ENCODE results near the gene VPS37C.

Gene VPS37C

GRCh38 chr11:61126256-61126655, 35.0 kb downstream of the VPS37C start:
- H3K4me1 ChIP-seq (ENCODE audit: low read length): peaks cover 8% of the 10 kb centered on the region; the same call in 1 of the 2 replicates

DNA sequence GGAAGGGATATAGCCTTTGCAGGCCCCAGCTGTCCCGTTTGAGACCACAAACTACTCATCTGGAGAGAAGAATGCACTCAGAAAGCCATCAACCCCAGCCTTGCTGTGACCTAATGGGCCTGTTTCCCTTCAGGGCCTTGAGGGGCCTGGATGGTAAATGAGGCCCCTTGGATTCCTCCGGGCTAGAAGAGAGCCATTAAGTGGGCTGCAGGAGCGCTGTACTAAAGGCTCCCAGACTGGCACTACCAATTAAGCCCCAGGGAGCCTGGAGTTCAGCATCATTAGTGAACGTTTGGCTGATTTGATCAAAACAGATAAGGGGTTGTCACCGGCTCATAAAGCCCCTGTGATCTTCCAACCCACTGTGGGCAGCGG, 35.9 kb downstream of the VPS37C start:
- H3K9me3 ChIP-seq (replicated peaks; ENCODE audit: insufficient read depth, low read length): no peaks in the 10 kb centered on the region
- H3K4me3 ChIP-seq (ENCODE audit: low read length): no peak overlapping the region
- H3K9ac ChIP-seq (ENCODE audit: low read length): no peak overlapping the region
- H3K79me2 ChIP-seq (ENCODE audit: low read length): no peaks in the 10 kb centered on the region
- no peaks in the 10 kb centered on the region for H3K9me2 ChIP-seq (replicated peaks; ENCODE audit: insufficient read depth, low read length)
- H2AFZ ChIP-seq (ENCODE audit: low read length): no peak overlapping the region
- H3K36me3 ChIP-seq (replicated peaks; ENCODE audit: insufficient read depth, low read length): no peaks in the 10 kb centered on the region
- no peak overlapping the region for H3K4me2 ChIP-seq (ENCODE audit: low read depth, low read length)
- H3K27ac ChIP-seq (ENCODE audit: low read length): no peak overlapping the region
- no peaks in the 10 kb centered on the region for H4K20me1 ChIP-seq (ENCODE audit: insufficient read depth, low read length)
- H3K4me1 ChIP-seq (ENCODE audit: low read length): peaks cover 8% of the 10 kb centered on the region; the same call in 1 of the 2 replicates
- no peak for DNase-seq
- no peaks in the 10 kb centered on the region for H3F3A ChIP-seq (ENCODE audit: insufficient read depth, low read length)
- TF ChIP-seq EZH2phosphoT487 (IDR thresholded peaks at IDR 0.05; ENCODE audit: low read length) (no peak), EZH2 (optimal IDR thresholded peaks at IDR 0.05; ENCODE audit: low read depth, low read length) (no peak)
- TF ChIP-seq, protein P1, sequence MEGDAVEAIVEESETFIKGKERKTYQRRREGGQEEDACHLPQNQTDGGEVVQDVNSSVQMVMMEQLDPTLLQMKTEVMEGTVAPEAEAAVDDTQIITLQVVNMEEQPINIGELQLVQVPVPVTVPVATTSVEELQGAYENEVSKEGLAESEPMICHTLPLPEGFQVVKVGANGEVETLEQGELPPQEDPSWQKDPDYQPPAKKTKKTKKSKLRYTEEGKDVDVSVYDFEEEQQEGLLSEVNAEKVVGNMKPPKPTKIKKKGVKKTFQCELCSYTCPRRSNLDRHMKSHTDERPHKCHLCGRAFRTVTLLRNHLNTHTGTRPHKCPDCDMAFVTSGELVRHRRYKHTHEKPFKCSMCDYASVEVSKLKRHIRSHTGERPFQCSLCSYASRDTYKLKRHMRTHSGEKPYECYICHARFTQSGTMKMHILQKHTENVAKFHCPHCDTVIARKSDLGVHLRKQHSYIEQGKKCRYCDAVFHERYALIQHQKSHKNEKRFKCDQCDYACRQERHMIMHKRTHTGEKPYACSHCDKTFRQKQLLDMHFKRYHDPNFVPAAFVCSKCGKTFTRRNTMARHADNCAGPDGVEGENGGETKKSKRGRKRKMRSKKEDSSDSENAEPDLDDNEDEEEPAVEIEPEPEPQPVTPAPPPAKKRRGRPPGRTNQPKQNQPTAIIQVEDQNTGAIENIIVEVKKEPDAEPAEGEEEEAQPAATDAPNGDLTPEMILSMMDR (IDR thresholded peaks at IDR 0.05; ENCODE audit: low read length): no peak
- no peaks in the 10 kb centered on the region for H3K27me3 ChIP-seq (replicated peaks; ENCODE audit: insufficient read depth, low read length)

More at GRCh38 chr11:61126256-61126655, 35.0 kb downstream of the VPS37C start:
- Histone ChIP-seq H3K4me3 (ENCODE audit: low read length) (no peak overlapping the region), H3K9me2 (replicated peaks; ENCODE audit: insufficient read depth, low read length) (no peaks in the 10 kb centered on the region), H3K27me3 (replicated peaks; ENCODE audit: insufficient read depth, low read length) (no peaks in the 10 kb centered on the region), H4K20me1 (ENCODE audit: insufficient read depth, low read length) (no peaks in the 10 kb centered on the region), H3K79me2 (ENCODE audit: low read length) (no peaks in the 10 kb centered on the region), H3K9ac (ENCODE audit: low read length) (no peak overlapping the region), H3K4me2 (ENCODE audit: low read depth, low read length) (no peak overlapping the region), H3K9me3 (replicated peaks; ENCODE audit: insufficient read depth, low read length) (no peaks in the 10 kb centered on the region), H3F3A (ENCODE audit: insufficient read depth, low read length) (no peaks in the 10 kb centered on the region), H2AFZ (ENCODE audit: low read length) (no peak overlapping the region), H3K36me3 (replicated peaks; ENCODE audit: insufficient read depth, low read length) (no peaks in the 10 kb centered on the region), H3K27ac (ENCODE audit: low read length) (no peak overlapping the region)
- no peak for DNase-seq
- TF ChIP-seq EZH2 (optimal IDR thresholded peaks at IDR 0.05; ENCODE audit: low read depth, low read length): no peak
- TF ChIP-seq, protein P1 (IDR thresholded peaks at IDR 0.05; ENCODE audit: low read length): no peak
- no peak for TF ChIP-seq EZH2phosphoT487 (IDR thresholded peaks at IDR 0.05; ENCODE audit: low read length)

DNA sequence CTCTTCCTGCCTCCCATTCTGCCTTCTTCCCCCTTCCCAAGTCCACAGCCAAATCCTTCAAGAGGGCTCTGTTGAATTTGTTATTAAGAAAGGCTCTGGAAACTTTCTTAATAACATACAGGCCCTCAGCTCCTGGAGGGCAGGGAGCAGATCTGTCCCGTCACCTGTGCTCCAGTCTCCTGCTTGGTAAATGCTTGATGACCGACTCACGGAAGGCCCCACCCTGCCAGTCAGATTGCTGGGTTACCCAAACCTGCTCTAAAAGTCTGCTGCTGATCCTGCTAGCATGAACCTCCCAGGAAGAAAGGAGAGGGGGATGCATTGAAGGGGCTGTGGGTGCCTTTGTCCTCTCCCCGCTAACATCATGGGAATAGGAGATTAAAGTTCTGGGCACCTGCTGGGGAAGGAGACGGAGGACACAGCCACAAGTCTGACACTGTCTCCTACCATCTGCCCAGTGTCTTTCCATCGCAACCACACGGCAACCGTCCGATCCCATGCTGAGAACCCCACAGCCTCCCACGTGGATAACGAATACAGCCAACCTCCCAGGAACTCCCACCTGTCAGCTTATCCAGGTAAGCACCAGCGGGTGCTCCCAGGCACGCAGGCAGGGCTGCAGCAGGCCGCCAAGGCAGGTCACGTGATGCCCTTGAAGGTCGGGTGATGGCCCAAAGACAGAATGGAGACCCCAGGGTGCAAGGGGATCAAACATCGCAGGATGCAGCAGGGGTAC, 36.5 kb downstream of the VPS37C start:
- Histone ChIP-seq H3K27ac (ENCODE audit: low read length) (no peak overlapping the region), H3K9me3 (replicated peaks; ENCODE audit: insufficient read depth, low read length) (no peaks in the 10 kb centered on the region), H3K79me2 (ENCODE audit: low read length) (no peaks in the 10 kb centered on the region), H3F3A (ENCODE audit: insufficient read depth, low read length) (no peaks in the 10 kb centered on the region), H3K9ac (ENCODE audit: low read length) (no peak overlapping the region), H3K9me2 (replicated peaks; ENCODE audit: insufficient read depth, low read length) (no peaks in the 10 kb centered on the region), H4K20me1 (ENCODE audit: insufficient read depth, low read length) (no peaks in the 10 kb centered on the region), H3K4me1 (ENCODE audit: low read length) (peaks cover 4% of the 10 kb centered on the region; the same call in 1 of the 2 replicates), H2AFZ (ENCODE audit: low read length) (no peak overlapping the region), H3K27me3 (replicated peaks; ENCODE audit: insufficient read depth, low read length) (no peaks in the 10 kb centered on the region), H3K4me2 (ENCODE audit: low read depth, low read length) (no peak overlapping the region), H3K36me3 (replicated peaks; ENCODE audit: insufficient read depth, low read length) (no peaks in the 10 kb centered on the region), H3K4me3 (ENCODE audit: low read length) (no peak overlapping the region)
- no peak for DNase-seq
- TF ChIP-seq EZH2phosphoT487 (IDR thresholded peaks at IDR 0.05; ENCODE audit: low read length) (no peak), EZH2 (optimal IDR thresholded peaks at IDR 0.05; ENCODE audit: low read depth, low read length) (no peak)
- TF ChIP-seq, protein P1 (IDR thresholded peaks at IDR 0.05; ENCODE audit: low read length): no peak
